H1 (cell line): ENCODE measurements around the gene ELAVL2. TPM values are rescaled to one million over a fixed set of nuclear protein-coding genes. Genes with fewer than 3 reads are reported as not detected.

ENCODE experiments used
- SIX5 ChIP-seq: IDR thresholded peaks from 2 replicates; pipeline ENCODE4 v1.6.1; 2011; ENCODE audit warnings: mild to moderate bottlenecking, low read depth, low read length
- polyA plus RNA-seq, 7 experiments: library from polyadenylated mRNA; depleted of rRNA in 3 of 7; stranded (reverse) in 5 of 7; unstranded in 2 of 7; fragments of >200 nt in 5 of 7; fragments of 200-250 nt in 2 of 7; gene quantifications; 1 replicate in 5 of 7; 2 replicates in 1 of 7; 4 replicates in 1 of 7; pipeline versions ENCODE4 v1.2.1 to v1.2.3, GENCODE V29; 2011 to 2013; ENCODE audit warnings: missing spikeins in 2 of 7, mixed read lengths in 2 of 7
- total RNA-seq: library from RNA; stranded (reverse); fragmentation: NEBNext Ultra II Directional; extraction: Animal tissue kit (Norgen Biotek cat#: 25700); gene quantifications from 2 replicates; pipeline ENCODE4 v1.2.1, GENCODE V29; 2021

The ELAVL2 gene
- total and polyA plus RNA-seq, 2 of the 8 experiments (the other 6 are each of a cell fraction or from before 2014, with no cell fraction given): 4.9 to 21.9 TPM

DNA sequence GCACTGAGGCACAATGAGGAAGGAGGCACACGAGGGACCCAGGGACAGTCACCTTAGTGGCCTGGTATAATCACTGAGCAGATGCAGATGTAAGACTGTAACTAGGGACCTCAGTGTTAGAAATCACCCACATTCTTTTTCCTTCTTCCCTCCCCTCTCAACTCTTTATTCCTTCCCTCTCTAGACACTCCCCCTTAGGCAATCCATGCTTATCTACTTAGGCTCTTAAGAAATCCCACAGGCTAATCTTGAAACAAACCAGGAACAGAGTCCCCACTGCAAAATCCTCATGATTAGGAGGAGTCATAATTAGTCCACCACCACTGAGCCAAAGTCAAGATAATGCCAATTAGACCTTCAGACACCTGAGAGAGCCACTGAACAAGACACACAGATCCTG lies 84.7 kb downstream of the ELAVL2 start (continued):
- no peak for TF ChIP-seq SIX5
